GM18520 (cell line): ENCODE data around the gene SMIM34.
"Not testable (repeated sequence)": the region's sequence is repeated elsewhere in the genome, so short reads cannot be mapped to it uniquely, and the experiment has no call there.

Experiments used
- ATAC-seq: cut with Tn5 transposase; IDR thresholded peaks from one replicate; pipeline ENCODE4 v1.9.1; 2021; ENCODE audit not compliant: unreplicated experiment

SMIM34 gene

GRCh38 chr21:34423805-34424204, at the start of gene SMIM34:
Gene SMIM34, minus strand, starts transcription at chr21:34423951. Its CDS starts 112 bp downstream, at chr21:34423839.
- ATAC-seq: not testable (repeated sequence)

- not testable (repeated sequence) for ATAC-seq
Observed at GRCh38 chr21:34467333-34467732, 43.6 kb upstream of the SMIM34 start.

GRCh38 chr21:34459426-34459825, 35.7 kb upstream of the SMIM34 start:
- not testable (repeated sequence) for ATAC-seq

- not testable (repeated sequence) for ATAC-seq
Observed at GRCh38 chr21:34458266-34458665, 34.5 kb upstream of the SMIM34 start.

GRCh38 chr21:34456180-34456579, 32.4 kb upstream of the SMIM34 start:
- not testable (repeated sequence) for ATAC-seq

- ATAC-seq: not testable (repeated sequence)
Observed at GRCh38 chr21:34455628-34456027, 31.9 kb upstream of the SMIM34 start.

GRCh38 chr21:34447018-34447417, 23.3 kb upstream of the SMIM34 start:
- ATAC-seq: not testable (repeated sequence)

- not testable (repeated sequence) for ATAC-seq
Observed at GRCh38 chr21:34443486-34443885, 19.7 kb upstream of the SMIM34 start.

GRCh38 chr21:34429710-34430109, 6.0 kb upstream of the SMIM34 start:
- ATAC-seq: not testable (repeated sequence)

- ATAC-seq: not testable (repeated sequence)
Observed at GRCh38 chr21:34428441-34428840, 4.7 kb upstream of the SMIM34 start.

- ATAC-seq: not testable (repeated sequence)
Observed at GRCh38 chr21:34427339-34427738, 3.6 kb upstream of the SMIM34 start.

- ATAC-seq: not testable (repeated sequence)
Observed at GRCh38 chr21:34417448-34418077, 6.2 kb downstream of the SMIM34 start.

- not testable (repeated sequence) for ATAC-seq
Observed at GRCh38 chr21:34407294-34407693, 16.5 kb downstream of the SMIM34 start.

GRCh38 chr21:34406676-34407075, 17.1 kb downstream of the SMIM34 start:
- not testable (repeated sequence) for ATAC-seq

- not testable (repeated sequence) for ATAC-seq
Observed at GRCh38 chr21:34406102-34406501, 17.6 kb downstream of the SMIM34 start.

GRCh38 chr21:34405686-34406085, 18.1 kb downstream of the SMIM34 start:
- ATAC-seq: not testable (repeated sequence)

- ATAC-seq: not testable (repeated sequence)
Observed at GRCh38 chr21:34404742-34405141, 19.0 kb downstream of the SMIM34 start.

GRCh38 chr21:34400522-34400921, 23.2 kb downstream of the SMIM34 start:
- ATAC-seq: not testable (repeated sequence)

GRCh38 chr21:34383724-34384415, 39.9 kb downstream of the SMIM34 start:
- ATAC-seq: peak; percentile 96

GRCh38 chr21:34383138-34383537, 40.6 kb downstream of the SMIM34 start:
- ATAC-seq: not testable (repeated sequence)

- peak; percentile 41 for ATAC-seq
Observed at GRCh38 chr21:34375619-34375972, 48.2 kb downstream of the SMIM34 start.

- peak; percentile 84 for ATAC-seq
Observed at GRCh38 chr21:34374940-34375618, 48.7 kb downstream of the SMIM34 start, which contains the start of gene SMIM11. Gene SMIM11, plus strand, starts transcription at chr21:34375507. Its CDS starts 3,998 bp downstream, at chr21:34379505.
